WTC11 (cell line): ENCODE measurements around the gene CMC4. TPM values are rescaled to one million over a fixed set of nuclear protein-coding genes. Genes with fewer than 3 reads are reported as not detected.

Source experiments
- ATAC-seq: fragments of 200-7000 bp; cut with Tn5 transposase; 2 replicates; pipeline ENCODE4 v1.10.0; 2021; ENCODE audit warnings: mild to moderate bottlenecking, moderate library complexity
- CTCF ChIA-PET: fragments of 300-600 bp; sonication (Branson Sonifier 250); formaldehyde crosslinking; loops from one replicate; lab custom pipeline; 2021; ENCODE audit warnings: antibody characterized with exemption; lab: Charles Lee
- POLR2A ChIA-PET: fragments of 350-600 bp; sonication (Branson Sonifier 250); formaldehyde crosslinking; loops from one replicate; lab custom pipeline; 2021; ENCODE audit warnings: antibody characterized with exemption; lab: Charles Lee
- DNase-seq: peaks from one replicate; pipeline ENCODE4 v3.0.0; 2021; ENCODE audit warnings: low spot score
- H3K27ac Mint-ChIP-seq: 2 replicates; pipeline ENCODE4 v1.8.0; 2021; ENCODE audit warnings: mixed read lengths
- H3K27me3 Mint-ChIP-seq: 2 replicates; pipeline ENCODE4 v1.8.0; 2021; ENCODE audit warnings: low read depth, mild to moderate bottlenecking, moderate library complexity, mixed read lengths
- H3K36me3 Mint-ChIP-seq: 2 replicates; pipeline ENCODE4 v1.8.0; 2021; ENCODE audit warnings: mixed read lengths
- H3K4me1 Mint-ChIP-seq: 2 replicates; pipeline ENCODE4 v1.8.0; 2022; ENCODE audit warnings: mixed read lengths
- H3K4me3 Mint-ChIP-seq: 2 replicates; pipeline ENCODE4 v1.8.0; 2021; ENCODE audit warnings: mild to moderate bottlenecking, moderate library complexity, mixed read lengths
- H3K9me3 Mint-ChIP-seq: 2 replicates; pipeline ENCODE4 v1.8.0; 2021; ENCODE audit warnings: mixed read lengths
- ATF1 ChIP-seq: sonication (generic); formaldehyde crosslinking; IDR thresholded peaks from 2 replicates; pipeline ENCODE4 v1.8.1; 2023; ENCODE audit warnings: mild to moderate bottlenecking, moderate library complexity, missing genetic modification reagents
- ELF4 ChIP-seq: sonication (generic); formaldehyde crosslinking; IDR thresholded peaks from 2 replicates; pipeline ENCODE4 v1.8.1; 2022; ENCODE audit warnings: low read depth, mild to moderate bottlenecking, moderate library complexity, missing genetic modification reagents
- ERG ChIP-seq: fragments of 250-450 bp; sonication (Bioruptor Pico); IDR thresholded peaks from 2 replicates; pipeline ENCODE4 v1.8.0; 2021; ENCODE audit warnings: mild to moderate bottlenecking
- GTF2I ChIP-seq: fragments of 250-450 bp; sonication (Bioruptor Pico); conservative IDR thresholded peaks from 2 replicates; pipeline ENCODE4 v1.4.0; 2021; ENCODE audit warnings: mild to moderate bottlenecking
- MAX ChIP-seq: sonication (generic); formaldehyde crosslinking; IDR thresholded peaks from 2 replicates; pipeline ENCODE4 v1.8.0; 2022; ENCODE audit warnings: mild to moderate bottlenecking, missing genetic modification reagents
- NFATC4 ChIP-seq: fragments of 250-450 bp; sonication (Bioruptor Pico); IDR thresholded peaks from 2 replicates; pipeline ENCODE4 v1.9.0; 2021; ENCODE audit warnings: mild to moderate bottlenecking
- NR1H2 ChIP-seq: sonication (generic); formaldehyde crosslinking; IDR thresholded peaks from 2 replicates; pipeline ENCODE4 v1.9.0; 2021; ENCODE audit warnings: mild to moderate bottlenecking, moderate library complexity, missing genetic modification reagents
- OVOL2 ChIP-seq: fragments of 250-450 bp; sonication (Bioruptor Pico); IDR thresholded peaks from 2 replicates; pipeline ENCODE4 v1.9.0; 2021; ENCODE audit warnings: mild to moderate bottlenecking, borderline replicate concordance
- PRDM15 ChIP-seq: sonication (generic); formaldehyde crosslinking; IDR thresholded peaks from 2 replicates; pipeline ENCODE4 v1.8.0; 2022; ENCODE audit warnings: missing genetic modification reagents
- PRRX2 ChIP-seq: fragments of 250-450 bp; sonication (Bioruptor Pico); IDR thresholded peaks from 2 replicates; pipeline ENCODE4 v1.8.0; 2021; ENCODE audit warnings: mild to moderate bottlenecking
- SMAD3 ChIP-seq: sonication (generic); formaldehyde crosslinking; IDR thresholded peaks from 2 replicates; pipeline ENCODE4 v1.8.0; 2022; ENCODE audit warnings: missing genetic modification reagents, mild to moderate bottlenecking, borderline replicate concordance
- SMAD4 ChIP-seq: sonication (generic); formaldehyde crosslinking; IDR thresholded peaks from 2 replicates; pipeline ENCODE4 v1.8.0; 2022; ENCODE audit warnings: mild to moderate bottlenecking, missing genetic modification reagents
- SOX15 ChIP-seq: fragments of 250-450 bp; sonication (Bioruptor Pico); IDR thresholded peaks from 2 replicates; pipeline ENCODE4 v1.9.0; 2021; ENCODE audit warnings: mild to moderate bottlenecking
- SP1 ChIP-seq: sonication (generic); formaldehyde crosslinking; conservative IDR thresholded peaks from 2 replicates; pipeline ENCODE4 v1.8.1; 2022; ENCODE audit warnings: missing genetic modification reagents
- USF1 ChIP-seq: sonication (generic); formaldehyde crosslinking; IDR thresholded peaks from 2 replicates; pipeline ENCODE4 v1.8.0; 2022; ENCODE audit warnings: mild to moderate bottlenecking, missing genetic modification reagents
- ZMAT4 ChIP-seq: fragments of 250-450 bp; sonication (Bioruptor Pico); IDR thresholded peaks from 2 replicates; pipeline ENCODE4 v1.9.0; 2021; ENCODE audit warnings: mild to moderate bottlenecking
- ZNF138 ChIP-seq: sonication (generic); formaldehyde crosslinking; conservative IDR thresholded peaks from 2 replicates; pipeline ENCODE4 v1.8.1; 2022; ENCODE audit warnings: mild to moderate bottlenecking, moderate library complexity, missing genetic modification reagents
- ZNF232 ChIP-seq: sonication (generic); formaldehyde crosslinking; IDR thresholded peaks from 2 replicates; pipeline ENCODE4 v1.8.0; 2022; ENCODE audit warnings: mild to moderate bottlenecking, missing genetic modification reagents
- ZNF317 ChIP-seq: sonication (generic); formaldehyde crosslinking; IDR thresholded peaks from 2 replicates; pipeline ENCODE4 v1.8.1; 2023; ENCODE audit warnings: low read depth, mild to moderate bottlenecking, moderate library complexity, missing genetic modification reagents, borderline replicate concordance
- ZNF396 ChIP-seq: fragments of 250-450 bp; sonication (Bioruptor Pico); IDR thresholded peaks from 2 replicates; pipeline ENCODE4 v1.8.0; 2021; ENCODE audit warnings: mild to moderate bottlenecking, moderate library complexity, borderline replicate concordance
- ZNF425 ChIP-seq: fragments of 250-450 bp; sonication (Bioruptor Pico); conservative IDR thresholded peaks from 2 replicates; pipeline ENCODE4 v1.9.0; 2021; ENCODE audit warnings: mild to moderate bottlenecking
- ZNF532 ChIP-seq: fragments of 250-450 bp; sonication (Bioruptor Pico); IDR thresholded peaks from 2 replicates; pipeline ENCODE4 v1.9.0; 2021; ENCODE audit warnings: mild to moderate bottlenecking, borderline replicate concordance
- ZSCAN18 ChIP-seq: fragments of 250-450 bp; sonication (Bioruptor Pico); IDR thresholded peaks from 2 replicates; pipeline ENCODE4 v2.1.2; 2022; ENCODE audit warnings: mild to moderate bottlenecking, moderate library complexity
- total RNA-seq: library from RNA; stranded (reverse); gene quantifications from 3 replicates; pipeline ENCODE4 v1.2.3, GENCODE V29; 2021

The CMC4 gene
- total RNA-seq, 1 experiment from 2014 or later = 3.0 TPM

- TF ChIP-seq PRDM15 (CRISPR knock-in tag) = no peak
- no peak for TF ChIP-seq SOX15 (CRISPR knock-in tag)
- no peak for TF ChIP-seq ZNF138 (CRISPR knock-in tag)
- TF ChIP-seq ZNF317 (CRISPR knock-in tag) = no peak
Observed at GRCh38 chrX:155031657-155032056, 39.3 kb downstream of the CMC4 start (continued).

DNA sequence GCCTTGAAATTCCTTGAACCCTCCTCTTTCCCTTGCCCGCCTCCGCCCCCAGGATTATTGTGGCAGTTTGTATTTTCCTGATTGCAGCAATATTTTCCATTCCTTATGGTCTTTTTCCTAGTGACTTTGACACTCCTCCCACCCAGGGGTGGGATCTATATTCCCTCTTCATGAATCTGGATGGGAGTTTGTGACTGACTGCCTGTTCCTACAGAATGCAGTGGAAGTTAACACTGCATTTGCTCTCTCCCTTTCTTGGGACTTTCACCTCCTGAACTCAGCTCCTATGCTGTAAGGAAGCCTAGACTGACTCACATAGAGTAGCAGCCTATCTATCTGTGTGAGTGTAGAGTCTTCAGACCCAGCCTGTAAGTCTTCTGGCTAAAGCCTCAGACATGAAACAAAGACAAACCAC, 42.1 kb downstream of the CMC4 start:
- H3K27me3 Mint-ChIP-seq = no peaks in the 10 kb centered on the region
- no peaks in the 10 kb centered on the region for H3K9me3 Mint-ChIP-seq
- DNase-seq = no peak
- ATAC-seq = no peak
- H3K4me1 Mint-ChIP-seq = peaks cover 5% of the 10 kb centered on the region; the same call in 1 of the 2 replicates
- ChIA-PET POLR2A (no interaction called here), CTCF (interaction anchor here (0.7 kb wide), 1 partner anchor 58 kb away, joined by 4 read pairs; no protein-coding TSS in a partner anchor)
- H3K27ac Mint-ChIP-seq = peak overlapping the region; percentile 40; the same call in 1 of the 2 replicates
- H3K4me3 Mint-ChIP-seq = peak overlapping the region; percentile 10; the same call in 1 of the 2 replicates
- TF ChIP-seq SMAD4 (CRISPR knock-in tag) (no peak), SMAD3 (CRISPR knock-in tag) (no peak), ATF1 (CRISPR knock-in tag) (no peak), ZNF532 (no peak), ZMAT4 (CRISPR knock-in tag) (no peak), NFATC4 (CRISPR knock-in tag) (no peak), ZNF425 (CRISPR knock-in tag) (no peak), OVOL2 (CRISPR knock-in tag) (no peak), USF1 (CRISPR knock-in tag) (no peak), ELF4 (CRISPR knock-in tag) (no peak), SP1 (CRISPR knock-in tag) (no peak), GTF2I (CRISPR knock-in tag) (no peak), NR1H2 (CRISPR knock-in tag) (no peak), MAX (CRISPR knock-in tag) (no peak), ZSCAN18 (CRISPR knock-in tag) (no peak), PRRX2 (CRISPR knock-in tag) (no peak), ZNF232 (CRISPR knock-in tag) (no peak), ZNF396 (no peak), ERG (no peak)
- no peaks in the 10 kb centered on the region for H3K36me3 Mint-ChIP-seq
